ENCODE measurements around the gene IKZF1. TPM values are rescaled to one million over a fixed set of nuclear protein-coding genes. Genes with fewer than 3 reads are reported as not detected.

IKZF1 gene
- polyA plus RNA-seq, 2 of the 4 experiments (the other 2 are of a cell fraction), result not detected

- CTCF ChIA-PET, result no interaction called here
- Histone ChIP-seq H3K4me1 (no peaks in the 10 kb centered on the region), H3K27ac (no peak overlapping the region), H3K4me2 (no peak overlapping the region), H3K4me3 (no peak overlapping the region), H3K9me3 (no peaks in the 10 kb centered on the region; the same call in 2 of the 3 replicates)
- DNase-seq (ENCODE audit: low read depth in 1 of 2, low spot score in 1 of 2) (no peak), ATAC-seq (no peak), FAIRE-seq (no peak)
- WGBS (ENCODE audit: missing lambda C conversion rate), result 3% methylated on average over 3 of the region's 3 CpGs
- TF ChIP-seq HEYL (CRISPR knock-in tag; IDR thresholded peaks at IDR 0.05) (no peak), RARB (CRISPR knock-in tag; IDR thresholded peaks at IDR 0.05) (no peak), MAZ (IDR thresholded peaks at IDR 0.05; ENCODE audit: borderline replicate concordance, low read depth, low read length) (no peak), ELK1 (IDR thresholded peaks at IDR 0.05; ENCODE audit: low read depth, low read length) (no peak), KDM5A (IDR thresholded peaks at IDR 0.05) (no peak), CBX8 (IDR thresholded peaks at IDR 0.05) (no peak), MAFK (IDR thresholded peaks at IDR 0.05; ENCODE audit: partially characterized antibody) (no peak), GATA3 (IDR thresholded peaks at IDR 0.05; ENCODE audit: borderline replicate concordance) (no peak), RCOR1 (IDR thresholded peaks at IDR 0.05; ENCODE audit: low read depth, low read length) (no peak), RAD21 (conservative IDR thresholded peaks at IDR 0.05 in 1 of 2, IDR thresholded peaks at IDR 0.05 in 1 of 2) (no peak), HOXB13 (CRISPR knock-in tag; IDR thresholded peaks at IDR 0.05; ENCODE audit: low read depth) (no peak), E2F6 (IDR thresholded peaks at IDR 0.05; ENCODE audit: borderline replicate concordance, low read depth) (no peak), SMC3 (IDR thresholded peaks at IDR 0.05) (no peak), EP300 (IDR thresholded peaks at IDR 0.05) (no peak), CEBPB (IDR thresholded peaks at IDR 0.05) (no peak), PHF8 (IDR thresholded peaks at IDR 0.05; ENCODE audit: borderline replicate concordance, low read depth) (no peak), JUNB (IDR thresholded peaks at IDR 0.05) (no peak), MYC (IDR thresholded peaks at IDR 0.05; ENCODE audit: borderline replicate concordance, low read length) (no peak)
- TF ChIP-seq, protein P1, sequence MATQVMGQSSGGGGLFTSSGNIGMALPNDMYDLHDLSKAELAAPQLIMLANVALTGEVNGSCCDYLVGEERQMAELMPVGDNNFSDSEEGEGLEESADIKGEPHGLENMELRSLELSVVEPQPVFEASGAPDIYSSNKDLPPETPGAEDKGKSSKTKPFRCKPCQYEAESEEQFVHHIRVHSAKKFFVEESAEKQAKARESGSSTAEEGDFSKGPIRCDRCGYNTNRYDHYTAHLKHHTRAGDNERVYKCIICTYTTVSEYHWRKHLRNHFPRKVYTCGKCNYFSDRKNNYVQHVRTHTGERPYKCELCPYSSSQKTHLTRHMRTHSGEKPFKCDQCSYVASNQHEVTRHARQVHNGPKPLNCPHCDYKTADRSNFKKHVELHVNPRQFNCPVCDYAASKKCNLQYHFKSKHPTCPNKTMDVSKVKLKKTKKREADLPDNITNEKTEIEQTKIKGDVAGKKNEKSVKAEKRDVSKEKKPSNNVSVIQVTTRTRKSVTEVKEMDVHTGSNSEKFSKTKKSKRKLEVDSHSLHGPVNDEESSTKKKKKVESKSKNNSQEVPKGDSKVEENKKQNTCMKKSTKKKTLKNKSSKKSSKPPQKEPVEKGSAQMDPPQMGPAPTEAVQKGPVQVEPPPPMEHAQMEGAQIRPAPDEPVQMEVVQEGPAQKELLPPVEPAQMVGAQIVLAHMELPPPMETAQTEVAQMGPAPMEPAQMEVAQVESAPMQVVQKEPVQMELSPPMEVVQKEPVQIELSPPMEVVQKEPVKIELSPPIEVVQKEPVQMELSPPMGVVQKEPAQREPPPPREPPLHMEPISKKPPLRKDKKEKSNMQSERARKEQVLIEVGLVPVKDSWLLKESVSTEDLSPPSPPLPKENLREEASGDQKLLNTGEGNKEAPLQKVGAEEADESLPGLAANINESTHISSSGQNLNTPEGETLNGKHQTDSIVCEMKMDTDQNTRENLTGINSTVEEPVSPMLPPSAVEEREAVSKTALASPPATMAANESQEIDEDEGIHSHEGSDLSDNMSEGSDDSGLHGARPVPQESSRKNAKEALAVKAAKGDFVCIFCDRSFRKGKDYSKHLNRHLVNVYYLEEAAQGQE (IDR thresholded peaks at IDR 0.05), result no peak
- POLR2A ChIA-PET, result no interaction called here
Measured at GRCh38 chr7:50324113-50324512, 19.6 kb downstream of the IKZF1 start.

DNA sequence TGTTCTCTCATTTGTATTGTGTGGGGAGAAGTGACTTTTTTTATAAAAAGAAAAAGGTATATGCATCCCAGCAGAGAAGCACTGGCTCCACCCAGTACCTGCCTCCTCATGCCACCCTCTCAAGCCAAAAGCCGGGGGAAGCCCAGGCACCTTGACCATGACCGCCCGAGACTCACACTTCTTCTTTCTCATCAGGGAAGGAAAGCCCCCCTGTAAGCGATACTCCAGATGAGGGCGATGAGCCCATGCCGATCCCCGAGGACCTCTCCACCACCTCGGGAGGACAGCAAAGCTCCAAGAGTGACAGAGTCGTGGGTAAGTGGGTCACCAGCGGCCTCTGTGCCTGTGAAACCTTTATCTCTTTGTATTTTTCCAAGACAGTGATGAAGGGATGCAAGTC is 22.9 kb downstream of the IKZF1 start:
- TF ChIP-seq MAFK (IDR thresholded peaks at IDR 0.05; ENCODE audit: partially characterized antibody) (no peak), ELK1 (IDR thresholded peaks at IDR 0.05; ENCODE audit: low read depth, low read length) (no peak), CEBPB (IDR thresholded peaks at IDR 0.05) (no peak), ESRRA (IDR thresholded peaks at IDR 0.05; ENCODE audit: borderline replicate concordance, low read length) (no peak), TP53 (CRISPR knock-in tag; IDR thresholded peaks at IDR 0.05) (no peak), PHF8 (IDR thresholded peaks at IDR 0.05; ENCODE audit: borderline replicate concordance, low read depth) (no peak), MAZ (IDR thresholded peaks at IDR 0.05; ENCODE audit: borderline replicate concordance, low read depth, low read length) (no peak), FOSB (CRISPR knock-in tag; IDR thresholded peaks at IDR 0.05) (no peak), RAD21 (conservative IDR thresholded peaks at IDR 0.05 in 1 of 2, IDR thresholded peaks at IDR 0.05 in 1 of 2) (no peak), JUN (IDR thresholded peaks at IDR 0.05) (no peak), POLR2AphosphoS2 (conservative IDR thresholded peaks at IDR 0.05; ENCODE audit: low read length) (no peak), NPAS2 (CRISPR knock-in tag; IDR thresholded peaks at IDR 0.05; ENCODE audit: borderline replicate concordance) (no peak), KDM1A (IDR thresholded peaks at IDR 0.05; ENCODE audit: low read depth) (no peak), USF2 (IDR thresholded peaks at IDR 0.05) (no peak)
- TF ChIP-seq, protein P2, sequence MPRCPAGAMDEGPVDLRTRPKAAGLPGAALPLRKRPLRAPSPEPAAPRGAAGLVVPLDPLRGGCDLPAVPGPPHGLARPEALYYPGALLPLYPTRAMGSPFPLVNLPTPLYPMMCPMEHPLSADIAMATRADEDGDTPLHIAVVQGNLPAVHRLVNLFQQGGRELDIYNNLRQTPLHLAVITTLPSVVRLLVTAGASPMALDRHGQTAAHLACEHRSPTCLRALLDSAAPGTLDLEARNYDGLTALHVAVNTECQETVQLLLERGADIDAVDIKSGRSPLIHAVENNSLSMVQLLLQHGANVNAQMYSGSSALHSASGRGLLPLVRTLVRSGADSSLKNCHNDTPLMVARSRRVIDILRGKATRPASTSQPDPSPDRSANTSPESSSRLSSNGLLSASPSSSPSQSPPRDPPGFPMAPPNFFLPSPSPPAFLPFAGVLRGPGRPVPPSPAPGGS (IDR thresholded peaks at IDR 0.05), result no peak
- CTCF ChIA-PET, result no interaction called here
- ATAC-seq (no peak), DNase-seq (ENCODE audit: low read depth in 1 of 2, low spot score in 1 of 2) (no peak), FAIRE-seq (no peak)
- no peak overlapping the region for H3K4me3 ChIP-seq
- 31% methylated on average over 9 of the region's 10 CpGs for WGBS (ENCODE audit: missing lambda C conversion rate)
- H3K4me1 ChIP-seq, result no peaks in the 10 kb centered on the region
- no peaks in the 10 kb centered on the region; the same call in 2 of the 3 replicates for H3K9me3 ChIP-seq
- no peak overlapping the region for H3K4me2 ChIP-seq
- POLR2A ChIA-PET, result no interaction called here
- no peak overlapping the region for H3K27ac ChIP-seq
